NCI-H146 (cell line): ENCODE data around the gene RALGPS1.

Experiments
- DNase-seq: peaks from one replicate; lab custom pipeline; 2025; lab: John Stamatoyannopoulos, UW

RALGPS1 gene

DNA sequence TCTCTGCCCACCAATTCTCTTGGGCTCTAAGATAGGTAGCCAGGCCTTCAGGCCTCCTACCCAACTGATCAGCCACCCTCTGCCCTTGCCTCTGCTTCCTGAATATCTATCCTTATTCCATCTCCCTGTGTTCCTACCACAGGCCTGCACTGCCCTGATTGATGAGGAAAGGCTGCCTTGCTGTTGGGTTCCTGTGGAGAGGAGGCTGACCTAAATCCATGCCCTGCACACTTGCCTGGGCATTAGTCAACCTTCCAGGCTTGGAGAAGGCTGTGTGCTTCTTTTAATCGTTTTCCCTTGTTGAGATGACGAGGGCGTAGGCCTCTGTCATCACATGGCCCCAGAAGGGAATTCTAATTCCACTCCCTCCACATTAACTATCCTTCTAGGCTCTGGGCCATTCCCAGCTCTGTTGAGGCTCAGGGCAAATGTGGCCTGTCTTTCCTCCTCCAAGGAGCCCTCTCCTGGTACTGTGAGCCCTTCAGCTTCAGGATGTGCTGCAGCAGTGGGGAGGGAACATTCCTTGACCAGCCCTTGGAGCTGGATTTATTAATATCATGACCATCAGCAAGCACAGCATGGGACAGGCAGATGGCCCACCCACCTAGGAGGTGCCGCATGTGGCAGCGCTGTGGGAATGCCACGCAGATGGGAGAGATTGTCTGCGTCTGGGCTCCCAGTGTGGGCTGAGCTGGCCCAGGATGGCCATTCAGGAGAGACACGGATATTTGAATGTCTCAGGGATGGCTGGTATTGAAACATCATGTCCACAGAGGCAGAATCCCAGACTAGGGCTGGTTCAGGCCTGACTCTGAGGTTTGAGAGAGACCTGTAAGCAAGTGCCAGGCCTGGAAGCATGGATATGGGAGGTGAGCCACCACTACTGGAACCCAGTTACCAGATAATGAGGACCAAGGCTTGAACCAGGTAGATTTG, 166.9 kb downstream of the RALGPS1 start:
- DNase-seq = no peak

DNA sequence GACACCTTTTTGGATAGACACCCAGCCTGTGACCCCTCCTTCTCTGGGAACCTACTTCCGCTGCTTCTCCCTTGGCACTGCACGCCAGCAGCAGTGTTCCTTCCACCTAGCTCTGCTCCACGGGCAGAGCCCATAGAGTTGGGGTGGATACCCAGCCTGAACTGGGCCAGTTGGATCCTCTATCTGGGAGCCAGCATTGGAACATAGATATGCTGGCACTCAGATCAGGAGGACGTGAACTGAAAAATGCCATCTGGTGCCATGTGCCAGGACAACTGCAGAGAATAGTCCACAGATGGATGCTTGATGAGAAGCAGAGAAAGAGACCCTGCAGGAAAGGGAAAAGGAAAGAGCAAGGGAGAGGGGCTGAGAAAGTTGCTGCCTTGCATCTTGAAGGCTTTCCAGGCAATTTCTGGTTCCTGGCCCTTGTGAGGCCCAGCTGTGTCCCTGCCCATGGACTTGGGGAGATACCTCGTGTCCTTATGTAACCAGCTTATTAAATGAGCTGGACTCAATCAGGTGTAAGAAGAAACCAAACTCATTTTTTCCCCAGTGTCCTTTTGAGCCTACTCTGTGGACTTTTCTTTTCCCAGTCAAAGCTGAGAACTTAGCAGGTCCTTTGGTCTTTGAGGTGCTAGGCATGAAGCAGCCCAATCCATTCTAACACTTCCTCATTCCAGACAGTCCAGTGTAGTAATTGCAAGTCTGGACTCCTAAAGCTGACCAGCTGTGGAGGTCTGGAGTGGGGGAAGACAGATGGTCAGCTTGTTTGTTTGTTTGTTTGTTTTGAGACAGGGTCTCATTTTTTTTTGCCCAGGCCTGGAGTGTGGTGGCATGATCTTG, 168.8 kb downstream of the RALGPS1 start:
- no peak for DNase-seq

DNA sequence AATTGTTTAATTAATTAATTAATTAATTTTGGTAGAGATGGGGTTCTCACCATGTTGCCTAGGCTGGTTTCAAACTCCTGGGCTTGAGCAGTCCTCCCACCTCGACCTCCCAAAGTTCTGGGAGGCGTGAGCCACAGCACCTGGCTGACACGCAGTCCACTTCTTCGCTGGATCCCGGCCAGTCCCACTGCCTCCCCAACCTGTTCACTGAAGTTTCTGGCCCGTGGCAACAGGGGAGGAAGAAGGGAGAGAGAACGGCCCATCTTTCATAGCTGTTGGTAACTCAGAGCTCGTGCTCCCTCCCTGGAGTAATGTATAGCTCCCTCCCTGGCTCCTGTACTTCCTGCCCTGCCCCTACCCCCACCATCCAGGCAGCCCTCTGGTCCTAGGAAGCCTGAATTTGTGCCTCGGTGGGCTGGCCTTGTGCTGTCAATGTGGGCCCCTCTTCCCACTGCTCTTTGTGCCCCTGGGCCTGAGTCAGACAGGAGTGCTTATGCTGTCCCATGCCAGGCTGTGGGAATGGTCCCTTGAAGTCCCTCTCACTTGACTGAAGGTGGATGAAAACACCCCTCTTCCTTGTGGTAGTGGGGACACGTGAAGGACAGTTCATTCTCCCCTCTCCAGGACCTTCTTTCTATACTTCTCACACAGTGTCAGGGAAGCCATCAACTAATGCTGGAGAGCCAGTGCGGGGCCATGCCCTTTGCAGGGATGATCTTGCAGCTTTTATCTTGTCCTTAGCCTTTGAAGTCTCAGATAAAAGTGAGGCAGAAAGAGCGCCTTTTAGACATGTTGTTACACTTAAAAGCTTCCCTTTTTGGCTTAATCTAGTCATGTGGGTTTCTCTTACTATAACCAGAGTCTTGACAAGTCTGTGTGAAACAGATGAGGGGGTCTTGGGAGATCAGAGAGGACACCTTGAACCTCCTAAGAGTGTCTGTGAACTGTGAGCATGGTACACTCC, 169.8 kb downstream of the RALGPS1 start:
- no peak for DNase-seq

DNA sequence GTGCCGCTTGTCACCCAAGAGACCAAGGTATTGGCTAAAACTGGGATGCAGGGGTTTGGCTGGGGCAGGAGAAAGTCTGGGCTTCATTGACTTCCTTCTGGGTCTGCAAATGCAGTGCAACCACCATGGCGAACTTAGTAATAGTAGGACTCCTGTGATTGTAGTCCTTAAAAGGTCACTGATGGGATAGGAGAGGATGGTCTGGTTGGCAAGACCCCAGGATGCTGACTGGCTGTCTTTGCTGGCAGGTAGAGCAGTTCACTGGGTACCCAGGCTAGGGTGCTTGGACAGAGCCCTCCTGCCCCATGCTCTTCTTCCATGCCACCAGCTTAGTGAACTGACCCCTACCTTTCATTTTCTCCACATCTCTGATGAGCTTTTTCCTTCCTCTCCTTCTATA, 170.6 kb downstream of the RALGPS1 start:
- no peak for DNase-seq

DNA sequence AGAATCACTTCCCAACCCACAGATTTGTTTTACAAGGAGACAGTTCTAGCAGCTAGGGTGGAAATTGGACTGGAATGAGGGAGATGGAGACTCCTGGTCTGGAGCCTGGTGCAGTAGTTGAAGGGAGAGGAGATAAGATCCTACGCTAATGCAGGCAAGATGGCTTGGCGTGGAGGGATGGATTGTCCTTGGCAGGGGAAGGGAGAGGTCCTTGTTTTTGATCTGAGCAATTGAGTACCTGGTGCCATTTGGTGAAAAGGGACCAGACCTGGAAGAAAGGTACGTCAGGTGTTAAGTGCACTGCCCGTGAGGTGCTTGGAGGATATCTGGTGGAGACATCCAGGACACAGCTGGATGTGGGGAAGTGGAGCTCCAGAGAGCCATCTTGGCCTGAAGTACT, 172.2 kb downstream of the RALGPS1 start:
- no peak for DNase-seq

DNA sequence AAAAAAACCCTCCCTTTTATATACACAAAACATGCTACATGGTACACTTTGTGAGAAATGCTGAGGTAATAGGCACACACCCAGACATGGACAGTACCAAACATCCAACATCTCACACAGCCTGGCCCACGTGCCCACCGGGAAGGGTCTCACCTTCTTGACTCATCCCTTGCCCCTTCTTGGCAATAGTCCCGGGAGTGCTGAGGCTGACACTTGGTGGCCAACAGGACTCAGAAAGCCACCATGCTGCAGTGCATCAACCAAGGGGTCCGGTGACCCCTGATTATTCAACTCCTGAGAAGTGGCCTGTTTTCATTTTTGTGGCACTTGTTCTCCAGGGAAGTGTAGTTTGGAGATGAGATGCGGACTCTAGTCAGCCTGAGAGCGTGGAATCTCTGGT, 172.8 kb downstream of the RALGPS1 start:
- DNase-seq = no peak

DNA sequence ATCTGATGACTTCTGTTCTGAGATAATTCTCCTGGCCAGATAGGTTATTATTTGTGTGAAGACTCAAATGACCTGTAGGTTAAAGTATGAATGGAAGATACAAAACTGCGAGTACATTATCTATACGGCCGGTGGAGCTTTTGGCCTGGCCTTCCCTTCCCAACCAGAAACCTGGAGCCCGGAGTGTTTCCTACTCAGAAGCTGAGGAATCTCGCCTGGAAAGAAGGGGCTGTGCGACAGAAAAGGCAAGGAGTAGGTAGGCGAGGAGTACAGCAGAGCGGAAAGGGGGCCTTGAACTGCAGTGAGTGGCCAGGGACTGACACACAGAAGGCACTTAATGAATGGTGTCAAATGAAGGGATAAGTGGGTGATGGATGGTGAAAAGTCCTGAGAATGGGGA, 173.3 kb downstream of the RALGPS1 start:
- DNase-seq = no peak

DNA sequence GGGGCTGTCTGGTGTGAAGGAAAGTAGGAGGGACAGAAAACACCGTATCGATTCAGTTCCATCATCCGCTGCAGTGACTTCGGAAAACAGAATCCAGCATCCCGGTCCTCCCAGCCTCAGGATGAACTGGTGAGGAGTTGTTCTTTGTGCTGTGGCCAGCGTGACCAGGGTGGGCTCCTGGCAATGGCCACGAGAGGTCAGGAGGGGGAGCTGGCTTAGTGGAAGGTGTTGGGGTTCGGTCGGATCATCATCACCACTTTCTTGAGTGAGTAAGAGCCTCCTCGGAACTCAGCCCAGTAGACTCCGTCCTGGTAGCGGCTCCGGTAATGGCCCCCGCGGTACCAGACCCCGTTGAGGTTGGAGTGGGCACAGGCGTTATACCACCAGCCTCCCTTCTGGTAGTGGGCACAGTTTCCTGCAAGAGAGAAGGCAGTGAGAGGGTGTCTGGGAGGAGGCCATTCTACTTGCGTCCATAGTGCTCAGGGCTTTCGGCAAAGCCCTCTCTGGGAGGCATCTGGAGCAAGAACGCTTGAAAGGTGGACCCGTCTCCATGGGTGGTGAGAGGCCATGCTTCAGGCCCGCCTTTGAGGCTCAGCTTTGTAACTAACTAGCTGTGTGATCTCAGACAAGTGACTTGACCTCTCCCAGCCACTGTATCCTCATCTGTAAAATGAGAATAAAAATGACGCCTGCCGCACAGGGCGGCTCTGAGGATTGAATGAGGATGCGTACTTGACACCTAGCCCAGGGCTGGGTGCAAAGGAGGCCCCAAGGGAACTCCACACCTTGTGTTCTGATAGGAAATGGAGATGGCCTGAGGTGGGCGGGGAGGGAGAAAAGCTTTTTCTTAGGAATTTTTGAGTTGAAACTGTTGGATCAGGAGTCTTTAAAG, 174.4 kb downstream of the RALGPS1 start:
- DNase-seq = no peak

DNA sequence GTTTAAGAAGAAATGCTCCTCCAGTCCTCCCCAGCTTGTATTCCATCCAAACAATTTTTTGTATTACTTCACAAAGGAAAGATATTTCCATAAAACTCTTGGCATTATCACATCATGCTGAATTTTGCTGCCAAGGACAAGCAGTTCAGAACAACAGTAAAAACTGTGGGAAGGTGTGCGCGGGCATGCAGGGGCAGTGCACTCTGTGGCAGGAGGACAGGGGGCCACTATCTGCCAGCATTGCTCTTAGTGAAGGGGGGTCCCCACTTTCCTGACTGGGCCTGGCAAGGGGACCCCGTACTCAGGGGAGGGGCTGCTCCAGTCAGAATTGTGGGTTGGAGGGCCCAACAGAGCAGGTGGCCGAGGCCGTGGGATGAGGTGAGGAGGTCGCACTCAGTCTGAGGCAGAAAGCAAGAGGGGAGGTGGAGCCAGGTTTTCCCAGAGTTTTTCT, 175.1 kb downstream of the RALGPS1 start:
- no peak for DNase-seq

DNA sequence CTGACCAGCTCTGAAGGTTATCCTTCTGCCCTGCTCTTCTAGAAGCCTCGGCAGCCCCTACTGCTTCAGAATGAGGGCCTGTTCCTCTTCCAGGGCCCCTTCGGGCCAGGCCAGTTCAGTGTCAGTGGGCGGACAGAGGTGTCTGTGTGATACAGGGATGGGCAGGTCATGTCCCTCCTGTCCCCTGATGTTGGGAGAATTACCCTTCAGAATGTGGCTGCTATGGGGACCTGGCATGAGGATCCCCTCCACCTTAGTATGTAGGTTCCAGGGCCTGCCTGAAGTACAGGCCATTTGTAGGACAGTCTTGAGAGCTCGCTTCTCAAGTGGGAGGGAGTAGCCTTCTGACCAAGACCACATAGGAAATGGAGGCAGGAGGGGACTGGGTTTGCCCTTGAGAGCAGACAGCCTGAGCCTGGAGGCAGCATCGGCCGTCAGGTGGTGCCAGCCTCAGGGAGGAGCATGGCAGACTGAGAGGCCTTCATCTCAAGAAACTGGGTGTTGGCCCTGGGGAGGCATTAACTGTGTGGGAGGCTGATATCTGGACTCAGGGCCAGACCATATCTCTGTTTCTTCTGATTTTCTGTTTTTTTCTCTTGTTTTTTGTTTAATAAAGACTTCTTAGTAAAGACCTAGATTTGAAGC, 175.9 kb downstream of the RALGPS1 start:
- DNase-seq = no peak

DNA sequence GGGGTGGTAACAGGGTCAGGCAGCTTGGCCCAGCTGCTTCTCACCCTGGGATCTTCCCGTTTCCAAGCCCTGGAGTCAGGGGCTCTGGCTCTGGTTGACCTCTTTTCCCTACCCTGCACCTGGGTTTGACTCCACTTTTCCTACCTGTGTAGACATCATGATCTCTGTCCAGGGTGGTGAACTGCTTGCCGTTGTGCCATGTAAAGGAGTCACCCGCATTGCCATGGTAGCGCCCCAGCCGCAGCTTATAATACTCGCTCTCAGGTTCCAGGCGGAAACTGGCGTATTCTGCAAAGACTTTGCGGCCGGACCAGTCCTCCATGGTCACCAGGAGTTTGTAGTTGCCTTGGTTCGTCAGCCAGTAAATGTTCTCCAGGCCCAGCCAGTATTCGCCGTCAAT, 176.9 kb downstream of the RALGPS1 start:
- no peak for DNase-seq

DNA sequence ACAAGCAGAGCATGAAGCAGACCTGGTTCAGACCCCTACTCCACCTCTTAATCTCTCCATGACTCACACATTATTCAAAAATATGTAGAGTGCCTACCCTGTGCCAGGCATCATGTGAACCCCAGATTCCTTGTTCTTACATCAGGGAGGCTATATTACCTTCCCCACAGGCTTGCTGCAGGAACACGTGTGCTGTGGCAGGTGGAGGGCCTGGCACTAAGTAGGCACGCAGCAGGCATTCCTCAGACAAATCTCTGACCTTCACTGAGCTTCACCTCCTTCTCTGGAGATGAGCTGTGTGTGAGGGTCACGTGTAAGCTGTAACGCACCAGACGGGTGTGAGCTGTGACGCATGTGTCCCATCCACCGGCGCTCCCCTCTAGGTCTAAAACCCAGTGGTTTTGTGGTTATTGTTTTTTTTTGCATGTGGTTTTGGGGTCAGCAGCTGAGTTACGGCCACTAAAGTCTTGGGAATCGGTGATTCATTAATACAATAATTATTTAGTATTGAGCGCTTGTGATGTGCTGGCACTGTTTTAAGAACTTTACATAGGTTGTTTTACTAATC, 177.5 kb downstream of the RALGPS1 start:
- no peak for DNase-seq

DNA sequence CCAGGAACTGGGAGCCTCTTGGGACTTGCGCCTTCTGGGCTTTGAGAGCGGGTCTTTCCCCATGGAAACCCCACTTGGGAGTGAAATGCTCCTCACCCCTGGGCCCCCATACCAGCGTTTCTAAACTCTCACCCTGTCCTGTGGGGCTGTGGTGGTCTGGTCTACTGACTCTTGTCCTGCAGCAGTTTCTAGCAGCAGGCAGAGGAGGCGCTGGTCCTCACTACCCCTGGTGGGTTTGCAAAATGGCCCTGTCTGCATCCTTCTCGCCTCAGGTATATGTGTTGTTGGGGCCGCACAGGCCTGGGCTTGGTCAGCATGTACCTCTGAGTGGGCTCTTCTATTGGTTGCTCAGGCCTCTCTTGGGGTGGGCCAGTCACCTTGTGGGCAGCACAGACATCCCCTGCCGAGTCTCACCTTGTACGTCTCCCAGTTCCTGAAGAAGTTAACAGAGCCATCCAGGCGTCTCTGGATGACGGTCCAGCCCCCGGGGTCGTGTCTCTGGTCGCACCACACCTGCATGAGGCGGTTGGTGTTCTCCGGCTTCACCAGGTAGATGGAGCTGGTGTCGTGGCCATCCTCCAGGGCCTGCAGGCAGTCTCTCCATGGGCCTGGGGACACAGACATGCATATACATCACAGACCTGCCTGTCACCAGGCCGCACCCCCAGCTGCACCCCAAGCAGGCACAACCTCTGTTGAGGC, 178.9 kb downstream of the RALGPS1 start:
- no peak for DNase-seq

DNA sequence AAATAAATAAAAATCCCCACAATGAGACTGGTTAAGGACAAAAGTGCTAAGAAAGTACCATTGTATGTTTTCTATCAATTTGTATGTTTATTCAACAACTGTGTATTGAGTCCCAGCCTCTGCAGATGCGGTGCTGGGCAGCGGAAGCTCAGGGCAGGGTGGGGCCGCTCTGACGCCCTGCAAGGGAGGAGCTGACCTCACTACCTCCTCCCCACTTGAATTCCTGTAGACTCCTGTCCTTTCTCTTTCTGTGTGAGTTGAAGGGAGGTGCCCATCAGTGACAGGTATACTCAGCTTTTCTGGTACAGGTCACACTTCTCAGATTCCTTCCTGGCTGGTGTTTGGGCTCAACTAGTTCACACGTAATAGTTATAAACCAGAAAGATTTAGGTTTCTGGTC, 180.8 kb downstream of the RALGPS1 start:
- no peak for DNase-seq

DNA sequence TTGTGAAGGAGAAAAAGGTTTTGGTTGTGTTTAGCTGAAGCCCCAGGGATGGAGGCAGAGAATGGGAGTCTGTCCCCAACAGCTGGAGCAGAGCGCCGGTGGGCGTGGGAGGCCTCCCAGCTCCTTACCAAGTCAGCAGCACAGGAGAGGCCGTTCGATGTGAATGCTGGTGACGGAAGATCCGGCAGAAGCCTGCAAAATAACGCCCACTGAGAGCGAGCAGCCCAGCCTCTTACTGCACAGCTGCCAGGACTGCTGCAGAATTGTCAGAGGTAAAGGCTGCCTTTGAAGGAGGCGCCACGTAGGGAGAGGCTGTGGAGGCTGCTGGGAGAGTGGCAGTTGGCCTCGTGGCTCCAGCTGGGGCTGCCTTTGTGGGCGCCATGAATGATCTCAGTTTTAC, 181.6 kb downstream of the RALGPS1 start:
- DNase-seq = no peak

DNA sequence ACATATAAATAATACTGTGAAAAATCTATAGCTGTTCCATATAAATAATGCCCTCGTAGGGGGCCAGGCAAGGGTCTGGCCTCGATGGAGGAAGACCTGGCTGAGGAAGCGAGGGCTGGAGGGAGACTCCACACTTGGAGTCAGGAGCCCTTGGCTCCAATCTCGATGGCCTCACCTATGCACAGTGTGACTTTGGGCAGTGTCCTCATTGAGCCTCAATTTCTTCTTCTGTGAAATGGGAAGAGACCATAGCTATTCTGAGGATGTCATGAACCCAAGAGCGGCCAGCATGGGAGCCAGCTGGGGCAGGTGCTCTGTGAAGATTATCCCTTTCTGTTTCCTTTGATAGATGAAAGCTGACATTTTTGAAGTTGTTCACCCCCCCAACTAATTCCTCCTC, 183.1 kb downstream of the RALGPS1 start:
- DNase-seq = no peak

DNA sequence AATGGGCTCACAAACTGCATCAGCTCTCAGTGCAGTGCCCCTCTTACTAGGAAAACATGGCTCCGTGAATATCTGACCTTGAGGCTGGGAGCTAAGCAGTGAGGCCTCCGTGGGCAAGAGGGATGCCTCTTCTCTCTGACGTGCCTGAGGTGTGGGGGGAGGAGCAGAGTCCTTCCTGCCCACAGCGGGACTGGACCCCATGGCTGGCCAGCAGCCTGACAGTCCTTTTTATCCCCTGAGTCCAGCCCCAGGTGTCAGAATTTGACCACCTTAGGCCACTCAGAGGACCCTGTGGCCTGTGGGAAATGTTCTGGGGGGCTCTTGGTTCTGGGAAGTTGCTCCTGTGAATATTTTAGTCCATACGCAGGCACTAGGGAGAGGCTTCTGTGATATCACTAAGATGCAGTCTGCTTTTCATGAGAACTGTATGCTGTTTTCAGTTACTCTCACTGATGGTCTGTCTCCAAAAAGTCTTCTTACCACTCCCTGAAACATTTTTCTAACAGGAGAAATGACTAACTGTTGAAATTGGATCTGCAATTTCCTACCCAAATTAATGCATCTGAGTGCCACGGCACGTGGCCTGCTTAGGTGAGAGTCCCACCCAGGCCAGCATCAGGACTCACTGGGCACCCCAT, 184.5 kb downstream of the RALGPS1 start:
- DNase-seq = no peak

DNA sequence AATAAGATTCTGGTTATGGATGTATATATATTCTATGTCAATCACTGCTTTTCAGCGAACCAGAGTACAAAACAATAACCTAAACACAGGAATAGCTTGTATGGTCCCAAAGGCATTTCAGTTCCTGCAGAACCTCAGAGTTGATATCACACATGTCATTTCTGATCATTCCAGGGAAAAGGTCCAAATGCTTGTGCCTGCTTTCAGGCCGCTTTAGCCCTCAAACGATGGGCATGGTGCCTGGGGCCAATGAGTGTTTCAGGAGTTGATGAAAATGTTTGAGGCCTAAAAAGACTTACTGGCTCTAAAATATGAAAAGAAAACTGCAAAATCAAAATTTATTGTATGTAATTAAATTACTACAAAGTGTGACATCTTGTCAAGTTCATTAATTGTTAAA, 185.1 kb downstream of the RALGPS1 start:
- no peak for DNase-seq

DNA sequence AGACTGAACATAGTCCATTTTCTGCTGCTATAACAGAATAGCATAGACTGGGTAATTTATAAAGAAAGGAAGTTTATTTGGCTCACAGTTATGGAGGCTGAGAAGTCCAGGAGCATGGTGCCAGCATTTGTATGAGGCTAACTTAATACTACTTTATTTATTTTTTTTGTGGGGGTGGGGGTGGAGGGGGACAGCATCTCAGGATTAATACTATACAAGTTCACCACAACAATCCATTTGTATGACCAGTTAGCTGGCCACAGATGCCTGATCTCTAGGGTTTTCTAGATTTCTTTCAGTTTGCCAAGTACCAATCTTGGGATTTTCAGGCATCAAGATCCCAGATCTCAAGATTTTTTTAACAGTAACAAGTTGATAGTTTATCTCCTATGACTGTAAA, 187.6 kb downstream of the RALGPS1 start:
- DNase-seq = no peak
